Gastrocnemius medialis (tissue), 4 donors: ENCODE data around the gene ITGA5.

ENCODE experiments used
- POLR2A ChIP-seq, 2 donors: fragments of 450-650 bp; IDR thresholded peaks; one replicate each; pipeline ENCODE4 v1.6.1; 2017; ENCODE audit warnings: antibody characterized with exemption in 2 of 2, mild to moderate bottlenecking in 2 of 2, moderate library complexity in 2 of 2
- TF ChIP-seq, protein P1 (sequence below), 5 experiments: fragments of 450-650 bp in 3 of 5; fragments of 200-600 bp in 2 of 5; sonication (generic) in 2 of 5; IDR thresholded peaks in 4 of 5; conservative IDR thresholded peaks in 1 of 5; 1 replicate in 4 of 5; 2 replicates in 1 of 5; pipeline ENCODE4 v1.5.1; 2016 to 2019; ENCODE audit warnings: antibody characterized with exemption in 5 of 5, mild to moderate bottlenecking in 3 of 5, moderate library complexity in 3 of 5

GRCh38 chr12:54389607-54390175, 29.4 kb downstream of the ITGA5 start:
- TF ChIP-seq, protein P1, sequence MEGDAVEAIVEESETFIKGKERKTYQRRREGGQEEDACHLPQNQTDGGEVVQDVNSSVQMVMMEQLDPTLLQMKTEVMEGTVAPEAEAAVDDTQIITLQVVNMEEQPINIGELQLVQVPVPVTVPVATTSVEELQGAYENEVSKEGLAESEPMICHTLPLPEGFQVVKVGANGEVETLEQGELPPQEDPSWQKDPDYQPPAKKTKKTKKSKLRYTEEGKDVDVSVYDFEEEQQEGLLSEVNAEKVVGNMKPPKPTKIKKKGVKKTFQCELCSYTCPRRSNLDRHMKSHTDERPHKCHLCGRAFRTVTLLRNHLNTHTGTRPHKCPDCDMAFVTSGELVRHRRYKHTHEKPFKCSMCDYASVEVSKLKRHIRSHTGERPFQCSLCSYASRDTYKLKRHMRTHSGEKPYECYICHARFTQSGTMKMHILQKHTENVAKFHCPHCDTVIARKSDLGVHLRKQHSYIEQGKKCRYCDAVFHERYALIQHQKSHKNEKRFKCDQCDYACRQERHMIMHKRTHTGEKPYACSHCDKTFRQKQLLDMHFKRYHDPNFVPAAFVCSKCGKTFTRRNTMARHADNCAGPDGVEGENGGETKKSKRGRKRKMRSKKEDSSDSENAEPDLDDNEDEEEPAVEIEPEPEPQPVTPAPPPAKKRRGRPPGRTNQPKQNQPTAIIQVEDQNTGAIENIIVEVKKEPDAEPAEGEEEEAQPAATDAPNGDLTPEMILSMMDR (IDR thresholded peaks at IDR 0.05 in 4 of 5, conservative IDR thresholded peaks at IDR 0.05 in 1 of 5) = no peak
- TF ChIP-seq POLR2A (IDR thresholded peaks at IDR 0.05) = no peak
